IMR-90 (cell line): Measurements from ENCODE around the gene SH3RF3. TPM values are rescaled to one million over a fixed set of nuclear protein-coding genes. Genes with fewer than 3 reads are reported as not detected.

Source experiments
- ATAC-seq: fragments of 200-7000 bp; cut with Tn5 transposase; 2 replicates; pipeline ENCODE4 v1.9.1; 2020; ENCODE audit warnings: low read depth, mild to moderate bottlenecking, moderate library complexity
- BruUV-seq: library from RNA; stranded (reverse); fragments of 400-500 nt; replicated peaks from 2 replicates; lab custom pipeline; 2021; lab: Mats Ljungman, UMichigan
- CTCF ChIA-PET: fragments of 300-600 bp; formaldehyde crosslinking; extraction: SDS; loops from one replicate; lab custom pipeline; 2021; ENCODE audit warnings: antibody characterized with exemption; lab: Yijun Ruan, JAX
- POLR2A ChIA-PET: fragments of 300-600 bp; sonication (Branson Sonifier 250); formaldehyde crosslinking; loops from one replicate; lab custom pipeline; 2022; ENCODE audit warnings: antibody characterized with exemption; ENCODE audit not compliant: unreplicated experiment; lab: Charles Lee
- DNase-seq: peaks from one replicate; pipeline ENCODE4 v3.0.0; 2013
- H2AFZ ChIP-seq: replicated peaks from 2 replicates; pipeline ENCODE3; 2013; ENCODE audit warnings: low read length, mild to moderate bottlenecking; ENCODE audit not compliant: poor library complexity
- H2AK5ac ChIP-seq: 2 replicates; pipeline ENCODE4 v1.6.1; 2013; ENCODE audit warnings: low read depth, low read length, inconsistent platforms
- H2AK9ac ChIP-seq: replicated peaks from 2 replicates; pipeline ENCODE3; 2013; ENCODE audit warnings: mild to moderate bottlenecking, low read depth, low read length, moderate library complexity; ENCODE audit not compliant: poor library complexity
- H2BK120ac ChIP-seq: 2 replicates; pipeline ENCODE4 v1.6.1; 2013; ENCODE audit warnings: low read depth, low read length, inconsistent platforms
- H2BK15ac ChIP-seq: 3 replicates; pipeline ENCODE4 v1.6.1; 2013; ENCODE audit warnings: low read depth, low read length, inconsistent platforms
- H2BK20ac ChIP-seq: 2 replicates; pipeline ENCODE4 v1.6.1; 2013; ENCODE audit warnings: low read depth, mild to moderate bottlenecking, inconsistent platforms, low read length, moderate library complexity
- H2BK5ac ChIP-seq: 2 replicates; pipeline ENCODE4 v1.6.1; 2013; ENCODE audit warnings: mild to moderate bottlenecking, low read depth, low read length, inconsistent platforms; ENCODE audit not compliant: poor library complexity, severe bottlenecking
- H3K14ac ChIP-seq: replicated peaks from 2 replicates; pipeline ENCODE4 v1.6.1; 2013; ENCODE audit warnings: low read depth, low read length, inconsistent platforms
- H3K18ac ChIP-seq: 2 replicates; pipeline ENCODE4 v1.6.1; 2013; ENCODE audit warnings: low read depth, low read length, control low read depth
- H3K23ac ChIP-seq: 2 replicates; pipeline ENCODE4 v1.6.1; 2013; ENCODE audit warnings: low read depth, low read length, inconsistent platforms
- H3K27ac ChIP-seq: 2 replicates; pipeline ENCODE4 v1.5.1; 2013; ENCODE audit warnings: mild to moderate bottlenecking, control low read depth, low read length; ENCODE audit not compliant: insufficient read depth
- H3K27me3 ChIP-seq: 2 replicates; pipeline ENCODE4 v1.6.1; 2013; ENCODE audit warnings: low read length; ENCODE audit not compliant: control insufficient read depth, insufficient read depth
- H3K36me3 ChIP-seq: 2 replicates; pipeline ENCODE4 v1.6.1; 2013; ENCODE audit warnings: low read length, mixed read lengths; ENCODE audit not compliant: control insufficient read depth, insufficient read depth
- H3K4ac ChIP-seq: 2 replicates; pipeline ENCODE4 v1.6.1; 2013; ENCODE audit warnings: low read depth, low read length, inconsistent platforms
- H3K4me1 ChIP-seq: 2 replicates; pipeline ENCODE4 v1.6.1; 2013; ENCODE audit warnings: low read length, mixed read lengths; ENCODE audit not compliant: control insufficient read depth, insufficient read depth
- H3K4me2 ChIP-seq: 2 replicates; pipeline ENCODE4 v1.6.1; 2013; ENCODE audit warnings: low read depth, mild to moderate bottlenecking, control low read depth, low read length, moderate library complexity
- H3K4me3 ChIP-seq: 2 replicates; pipeline ENCODE4 v1.5.1; 2013; ENCODE audit warnings: low read depth, mild to moderate bottlenecking, control low read depth, low read length, moderate library complexity; ENCODE audit not compliant: insufficient read depth
- H3K56ac ChIP-seq: 2 replicates; pipeline ENCODE4 v1.6.1; 2013; ENCODE audit warnings: low read length, inconsistent platforms; ENCODE audit not compliant: insufficient read depth; ENCODE audit errors: extremely low read depth
- H3K79me1 ChIP-seq, 2 experiments: 2 replicates each; pipeline ENCODE4 v1.6.1; 2013; ENCODE audit warnings: low read length in 2 of 2, inconsistent platforms in 1 of 2, low read depth in 1 of 2
- H3K9ac ChIP-seq: 2 replicates; pipeline ENCODE4 v1.6.1; 2013; ENCODE audit warnings: low read depth, low read length, control low read depth
- H3K9me1 ChIP-seq: 2 replicates; pipeline ENCODE4 v1.6.1; 2013; ENCODE audit warnings: low read length, inconsistent platforms; ENCODE audit not compliant: insufficient read depth
- H3K9me3 ChIP-seq: 2 replicates; pipeline ENCODE4 v1.6.1; 2013; ENCODE audit warnings: low read length; ENCODE audit not compliant: control insufficient read depth, insufficient read depth
- H4K20me1 ChIP-seq: 2 replicates; pipeline ENCODE4 v1.6.1; 2013; ENCODE audit warnings: low read length, inconsistent platforms; ENCODE audit not compliant: insufficient read depth
- H4K5ac ChIP-seq: 2 replicates; pipeline ENCODE4 v1.6.1; 2013; ENCODE audit warnings: mild to moderate bottlenecking, low read depth, low read length, control low read depth
- H4K8ac ChIP-seq, 2 experiments: 2 replicates each; pipeline ENCODE4 v1.6.1; 2013; ENCODE audit warnings: low read depth in 2 of 2, low read length in 2 of 2, control low read depth in 1 of 2, inconsistent platforms in 1 of 2
- H4K91ac ChIP-seq: 2 replicates; pipeline ENCODE4 v1.6.1; 2013; ENCODE audit warnings: low read depth, low read length, inconsistent platforms; ENCODE audit not compliant: insufficient read depth
- BHLHE40 ChIP-seq: fragments of 150-350 bp; IDR thresholded peaks from 2 replicates; pipeline ENCODE4 v1.6.1; 2016; ENCODE audit warnings: mild to moderate bottlenecking, low read depth, low read length
- CEBPB ChIP-seq: IDR thresholded peaks from 2 replicates; pipeline ENCODE4 v1.6.1; 2012; ENCODE audit warnings: low read depth, low read length, improper control_type of control experiment
- CHD1 ChIP-seq: IDR thresholded peaks from 2 replicates; pipeline ENCODE4 v1.6.1; 2012; ENCODE audit warnings: low read depth, low read length, improper control_type of control experiment
- CTCF ChIP-seq: conservative IDR thresholded peaks from 2 replicates; pipeline ENCODE4 v1.5.1; 2012; ENCODE audit warnings: mild to moderate bottlenecking, low read depth, low read length, improper control_type of control experiment
- ELK1 ChIP-seq: fragments of 150-350 bp; IDR thresholded peaks from 2 replicates; pipeline ENCODE4 v1.6.1; 2016; ENCODE audit warnings: low read depth, mild to moderate bottlenecking, low read length, moderate library complexity, borderline replicate concordance
- FOS ChIP-seq: fragments of 150-350 bp; IDR thresholded peaks from 2 replicates; pipeline ENCODE4 v1.6.1; 2016; ENCODE audit warnings: low read depth, low read length
- MAFK ChIP-seq: IDR thresholded peaks from 2 replicates; pipeline ENCODE4 v1.6.1; 2012; ENCODE audit warnings: low read depth, low read length, improper control_type of control experiment
- MAZ ChIP-seq: IDR thresholded peaks from 2 replicates; pipeline ENCODE4 v1.6.1; 2012; ENCODE audit warnings: low read depth, mild to moderate bottlenecking, low read length, improper control_type of control experiment, moderate library complexity, borderline replicate concordance
- MXI1 ChIP-seq: IDR thresholded peaks from 2 replicates; pipeline ENCODE4 v1.6.1; 2012; ENCODE audit warnings: low read depth, mild to moderate bottlenecking, low read length, moderate library complexity, borderline replicate concordance
- NFE2L2 ChIP-seq: fragments of 150-350 bp; IDR thresholded peaks from 2 replicates; pipeline ENCODE4 v1.6.1; 2016; ENCODE audit warnings: low read depth, mild to moderate bottlenecking, low read length
- POLR2A ChIP-seq: IDR thresholded peaks from 2 replicates; pipeline ENCODE4 v1.6.1; 2012; ENCODE audit warnings: mild to moderate bottlenecking, low read depth, low read length
- RAD21 ChIP-seq: IDR thresholded peaks from 2 replicates; pipeline ENCODE4 v1.6.1; 2012; ENCODE audit warnings: low read length, improper control_type of control experiment
- RCOR1 ChIP-seq: IDR thresholded peaks from 2 replicates; pipeline ENCODE4 v1.6.1; 2012; ENCODE audit warnings: mild to moderate bottlenecking, low read length, improper control_type of control experiment; ENCODE audit not compliant: insufficient replicate concordance
- RFX5 ChIP-seq: IDR thresholded peaks from 2 replicates; pipeline ENCODE4 v1.8.0; 2012; ENCODE audit warnings: low read depth, mild to moderate bottlenecking, low read length, moderate library complexity
- SMC3 ChIP-seq: fragments of 150-350 bp; IDR thresholded peaks from 2 replicates; pipeline ENCODE4 v1.6.1; 2016; ENCODE audit warnings: low read depth, mild to moderate bottlenecking, antibody characterized with exemption, low read length, moderate library complexity
- USF2 ChIP-seq: fragments of 150-350 bp; IDR thresholded peaks from 2 replicates; pipeline ENCODE4 v1.6.1; 2017; ENCODE audit warnings: mild to moderate bottlenecking, antibody characterized with exemption, low read length, low read depth
- WGBS, 2 experiments: methylation state at CpG; one replicate each; pipeline versions ENCODE4 v1.1.5 to v1.1.7; 2013; ENCODE audit warnings: missing lambda C conversion rate in 2 of 2; ENCODE audit not compliant: insufficient read length in 1 of 2; ENCODE audit errors: extremely low coverage in 2 of 2; 5-methylcytosine and 5-hydroxymethylcytosine counted together
- dilution Hi-C: fragments of 300-500 bp; cut with HindIII; formaldehyde crosslinking; loops from one replicate; pipeline ENCODE4 v1.14.3; 2018; ENCODE audit warnings: low sequenced_read_pairs; ENCODE audit not compliant: unreplicated experiment
- in situ Hi-C: fragments of 300-500 bp; cut with MboI; formaldehyde crosslinking; loops from 3 replicates; pipeline ENCODE4 v1.14.3; 2019; ENCODE audit warnings: low sequenced_read_pairs, inconsistent platforms, mixed read lengths
- intact Hi-C: fragments of 100-400 bp; cut with micrococcal nuclease; formaldehyde crosslinking; loops from 2 replicates; pipeline ENCODE4 v1.10.0; 2022
- polyA plus RNA-seq, 3 experiments: library from polyadenylated mRNA; depleted of rRNA; stranded (reverse); fragments of >200 nt; gene quantifications; 2 replicates each; pipeline ENCODE4 v1.2.3, GENCODE V29; 2012; ENCODE audit warnings: low replicate concordance in 1 of 3
- total RNA-seq: library from RNA; depleted of rRNA; stranded (reverse); fragments of >200 nt; gene quantifications from 2 replicates; pipeline ENCODE4 v1.2.3, GENCODE V29; 2012

Gene SH3RF3
- total and polyA plus RNA-seq, 2 of the 4 experiments (the other 2 are of a cell fraction): 3.4 to 5.3 TPM

GRCh38 chr2:109199790-109200189, 70.8 kb downstream of the SH3RF3 start:
- Histone ChIP-seq H4K8ac (no peak overlapping the region), H3K4me1 (peaks cover 9% of the 10 kb centered on the region), H3K9ac (no peak overlapping the region), H3K9me3 (no peaks in the 10 kb centered on the region), H2BK20ac (no peak overlapping the region), H3K56ac (no peak overlapping the region), H3K4me2 (no peak overlapping the region), H3K9me1 (peaks cover 27% of the 10 kb centered on the region), H3K27ac (no peak overlapping the region), H2BK5ac (no peak overlapping the region), H4K5ac (no peak overlapping the region), H3K18ac (no peak overlapping the region), H3K4me3 (no peak overlapping the region), H3K14ac (no peak overlapping the region), H3K79me1 (peaks cover 44 to 90% of the 10 kb centered on the region in 2 experiments), H3K4ac (no peak overlapping the region), H2AFZ (no peak overlapping the region), H3K23ac (no peak overlapping the region), H2BK15ac (no peak overlapping the region), H3K27me3 (no peaks in the 10 kb centered on the region), H2AK9ac (no peak overlapping the region), H4K91ac (no peak overlapping the region), H2BK120ac (no peak overlapping the region), H4K20me1 (peaks cover 88% of the 10 kb centered on the region), H2AK5ac (peak overlapping the region; percentile 39; the same call in 1 of the 2 replicates), H3K36me3 (no peaks in the 10 kb centered on the region)
- TF ChIP-seq RFX5: no peak
- no peak for TF ChIP-seq POLR2A
- TF ChIP-seq FOS: no peak
- TF ChIP-seq ELK1: no peak
- no peak for TF ChIP-seq CTCF
- no peak for TF ChIP-seq MXI1
- TF ChIP-seq MAFK: no peak
- TF ChIP-seq SMC3: no peak
- TF ChIP-seq NFE2L2: no peak
- no peak for TF ChIP-seq CEBPB
- TF ChIP-seq MAZ: no peak
- TF ChIP-seq RCOR1: no peak
- no peak for TF ChIP-seq CHD1
- TF ChIP-seq RAD21: no peak
- no peak for TF ChIP-seq BHLHE40
- no peak for TF ChIP-seq USF2
- no peak for ATAC-seq
- dilution Hi-C loops: no loop called here
- BruUV-seq: no TSS peak
- POLR2A ChIA-PET: no interaction called here
- intact Hi-C loops: no loop called here
- DNase-seq: no peak
- CTCF ChIA-PET: interaction anchor here (0.5 kb wide), 1 partner anchor 80 kb away, joined by 3 read pairs; no protein-coding TSS in a partner anchor
- WGBS, 2 experiments: no CpG with 5 or more reads among the region's 4 CpGs
- in situ Hi-C loops: no loop called here
